HUES6 (cell line): ENCODE results near the gene ERC2.

Experiments used
- H3K27ac ChIP-seq: 2 replicates; pipeline ENCODE4 v1.7.0; 2013; ENCODE audit warnings: low read depth, mild to moderate bottlenecking, low read length, inconsistent platforms
- H3K27me3 ChIP-seq: 2 replicates; pipeline ENCODE4 v1.6.1; 2013; ENCODE audit warnings: low read length; ENCODE audit not compliant: control insufficient read depth, insufficient read depth
- H3K36me3 ChIP-seq: 2 replicates; pipeline ENCODE4 v1.6.1; 2013; ENCODE audit warnings: low read length; ENCODE audit not compliant: control insufficient read depth, insufficient read depth
- H3K4me1 ChIP-seq: 2 replicates; pipeline ENCODE4 v1.6.1; 2013; ENCODE audit warnings: low read length; ENCODE audit not compliant: control insufficient read depth, insufficient read depth
- H3K4me3 ChIP-seq: 2 replicates; pipeline ENCODE4 v1.5.1; 2013; ENCODE audit warnings: low read depth, low read length
- H3K9ac ChIP-seq: one replicate; pipeline ENCODE4 v1.6.1; 2013; ENCODE audit warnings: mild to moderate bottlenecking, low read length
- H3K9me3 ChIP-seq: 2 replicates; pipeline ENCODE4 v1.6.1; 2013; ENCODE audit warnings: low read depth, low read length; ENCODE audit not compliant: control insufficient read depth, insufficient read depth

ERC2 gene

DNA sequence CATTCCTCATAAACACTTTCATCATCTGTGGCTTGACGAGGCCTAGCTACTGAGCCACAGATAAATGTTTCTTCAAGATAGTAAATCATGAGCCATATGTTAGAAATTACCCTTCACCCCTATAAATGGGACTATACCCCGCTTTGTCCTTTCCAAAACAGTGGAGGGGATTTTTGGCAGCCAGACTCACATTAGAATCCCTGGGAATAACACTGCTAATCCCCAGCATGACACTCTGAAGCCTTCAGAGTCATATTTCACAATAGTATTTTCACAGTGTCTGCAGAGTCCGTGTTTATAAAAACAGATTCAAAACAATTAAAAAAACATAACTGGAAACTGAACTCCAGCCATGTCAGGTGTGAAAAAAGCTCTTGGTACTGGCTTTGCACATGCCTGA, 271.6 kb downstream of the ERC2 start:
- no peak overlapping the region for H3K27ac ChIP-seq
- no peaks in the 10 kb centered on the region for H3K36me3 ChIP-seq
- H3K27me3 ChIP-seq, result no peaks in the 10 kb centered on the region
- H3K4me3 ChIP-seq, result no peak overlapping the region
- H3K9ac ChIP-seq, result no peak overlapping the region
- no peaks in the 10 kb centered on the region for H3K9me3 ChIP-seq
- H3K4me1 ChIP-seq, result peaks cover 7% of the 10 kb centered on the region

- Histone ChIP-seq H3K36me3 (no peaks in the 10 kb centered on the region), H3K4me1 (peaks cover 7% of the 10 kb centered on the region), H3K4me3 (no peak overlapping the region), H3K9me3 (no peaks in the 10 kb centered on the region), H3K27ac (no peak overlapping the region), H3K9ac (no peak overlapping the region), H3K27me3 (no peaks in the 10 kb centered on the region)
Observed at GRCh38 chr3:56193519-56193918, 274.7 kb downstream of the ERC2 start.

DNA sequence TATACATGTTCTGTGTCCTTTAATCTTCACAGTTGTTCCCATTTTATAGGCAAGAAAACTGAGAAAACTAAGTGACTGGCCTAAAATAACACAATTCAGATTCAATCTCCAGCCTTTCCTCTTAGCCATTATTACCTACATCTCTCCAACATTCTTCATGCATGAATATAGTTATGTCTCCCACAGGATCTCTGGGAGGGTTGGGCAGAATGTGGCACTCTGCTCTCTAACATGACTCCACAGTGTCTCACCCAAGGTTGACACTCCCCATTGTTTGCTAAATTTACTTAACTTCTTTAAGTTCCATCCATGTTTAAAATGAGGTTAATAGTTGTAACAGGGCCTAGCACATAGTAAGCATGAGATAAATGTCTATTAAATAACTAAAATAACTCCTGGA, 276.3 kb downstream of the ERC2 start:
- no peak overlapping the region for H3K27ac ChIP-seq
- no peak overlapping the region for H3K9ac ChIP-seq
- H3K27me3 ChIP-seq, result no peaks in the 10 kb centered on the region
- H3K36me3 ChIP-seq, result no peaks in the 10 kb centered on the region
- H3K9me3 ChIP-seq, result no peaks in the 10 kb centered on the region
- peaks cover 7% of the 10 kb centered on the region for H3K4me1 ChIP-seq
- no peak overlapping the region for H3K4me3 ChIP-seq

GRCh38 chr3:56190771-56191305, 277.4 kb downstream of the ERC2 start:
- Histone ChIP-seq H3K4me3 (no peak overlapping the region), H3K27me3 (no peaks in the 10 kb centered on the region), H3K27ac (no peak overlapping the region), H3K9ac (no peak overlapping the region), H3K36me3 (no peaks in the 10 kb centered on the region), H3K9me3 (no peaks in the 10 kb centered on the region), H3K4me1 (0 out of 2 replicates have a peak, but pooled peaks cover under 1% of the 10 kb centered on the region)

- no peaks in the 10 kb centered on the region for H3K9me3 ChIP-seq
- no peak overlapping the region for H3K4me3 ChIP-seq
- no peak overlapping the region for H3K27ac ChIP-seq
- H3K27me3 ChIP-seq, result no peaks in the 10 kb centered on the region
- no peaks in the 10 kb centered on the region for H3K36me3 ChIP-seq
- H3K9ac ChIP-seq, result no peak overlapping the region
- no peaks in the 10 kb centered on the region for H3K4me1 ChIP-seq
Observed at GRCh38 chr3:56190130-56190529, 278.1 kb downstream of the ERC2 start.

GRCh38 chr3:56189536-56189935, 278.7 kb downstream of the ERC2 start:
- no peak overlapping the region for H3K27ac ChIP-seq
- H3K9me3 ChIP-seq, result no peaks in the 10 kb centered on the region
- no peaks in the 10 kb centered on the region for H3K27me3 ChIP-seq
- no peaks in the 10 kb centered on the region for H3K4me1 ChIP-seq
- H3K9ac ChIP-seq, result no peak overlapping the region
- no peaks in the 10 kb centered on the region for H3K36me3 ChIP-seq
- no peak overlapping the region for H3K4me3 ChIP-seq

- Histone ChIP-seq H3K36me3 (no peaks in the 10 kb centered on the region), H3K27me3 (no peaks in the 10 kb centered on the region), H3K4me1 (no peaks in the 10 kb centered on the region), H3K9me3 (no peaks in the 10 kb centered on the region), H3K27ac (no peak overlapping the region), H3K4me3 (no peak overlapping the region), H3K9ac (no peak overlapping the region)
Observed at GRCh38 chr3:56188201-56188600, 280.1 kb downstream of the ERC2 start.

DNA sequence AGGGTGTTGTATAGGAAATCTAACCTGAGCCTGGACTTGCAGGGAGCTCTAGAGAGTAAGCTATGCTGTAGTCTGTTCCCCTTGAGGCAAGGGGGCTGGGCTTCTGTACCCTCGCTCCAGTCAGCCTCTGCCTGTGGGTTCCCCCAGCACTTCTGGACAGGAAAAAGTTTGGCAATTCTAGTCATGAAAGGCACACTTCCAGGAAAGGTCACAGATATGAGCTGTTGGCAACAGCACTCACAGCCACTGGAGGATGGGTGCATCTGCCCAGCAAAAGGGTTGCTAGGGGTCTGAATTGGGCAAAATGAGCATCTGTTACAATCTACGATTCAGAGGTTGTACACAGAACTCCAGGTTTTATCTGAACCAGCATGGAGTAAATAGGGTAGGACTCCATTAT, 281.2 kb downstream of the ERC2 start:
- Histone ChIP-seq H3K27me3 (no peaks in the 10 kb centered on the region), H3K4me1 (no peaks in the 10 kb centered on the region), H3K36me3 (no peaks in the 10 kb centered on the region), H3K9me3 (no peaks in the 10 kb centered on the region), H3K4me3 (no peak overlapping the region), H3K9ac (no peak overlapping the region), H3K27ac (no peak overlapping the region)

DNA sequence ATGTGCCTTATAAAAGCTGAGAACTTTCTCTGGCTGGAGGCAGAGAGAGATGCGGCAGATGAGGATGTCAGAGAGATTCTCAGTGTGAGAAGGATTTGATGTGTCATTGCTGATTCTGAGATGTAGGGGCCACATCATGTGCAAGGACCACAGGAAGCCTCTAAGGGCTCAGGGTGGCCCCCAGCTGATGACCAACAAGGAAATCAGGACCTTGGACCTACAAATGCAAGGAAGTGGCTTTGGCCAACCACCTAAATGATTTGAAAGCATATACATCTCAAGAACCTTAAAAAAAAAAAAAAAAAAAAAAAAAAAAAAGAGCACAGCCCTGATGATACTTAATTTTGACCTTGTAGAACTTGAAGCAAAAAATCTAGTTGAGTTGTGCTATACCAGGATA, 282.4 kb downstream of the ERC2 start:
- Histone ChIP-seq H3K4me1 (no peaks in the 10 kb centered on the region), H3K27ac (no peak overlapping the region), H3K36me3 (no peaks in the 10 kb centered on the region), H3K9ac (no peak overlapping the region), H3K9me3 (no peaks in the 10 kb centered on the region), H3K27me3 (no peaks in the 10 kb centered on the region), H3K4me3 (no peak overlapping the region)

- no peaks in the 10 kb centered on the region for H3K9me3 ChIP-seq
- H3K36me3 ChIP-seq, result no peaks in the 10 kb centered on the region
- H3K9ac ChIP-seq, result no peak overlapping the region
- H3K4me3 ChIP-seq, result no peak overlapping the region
- no peaks in the 10 kb centered on the region for H3K4me1 ChIP-seq
- no peak overlapping the region for H3K27ac ChIP-seq
- no peaks in the 10 kb centered on the region for H3K27me3 ChIP-seq
Observed at GRCh38 chr3:56183529-56183928, 284.7 kb downstream of the ERC2 start.

- Histone ChIP-seq H3K4me3 (no peak overlapping the region), H3K27me3 (no peaks in the 10 kb centered on the region)
Observed at GRCh38 chr3:56180433-56180832, 287.8 kb downstream of the ERC2 start.

DNA sequence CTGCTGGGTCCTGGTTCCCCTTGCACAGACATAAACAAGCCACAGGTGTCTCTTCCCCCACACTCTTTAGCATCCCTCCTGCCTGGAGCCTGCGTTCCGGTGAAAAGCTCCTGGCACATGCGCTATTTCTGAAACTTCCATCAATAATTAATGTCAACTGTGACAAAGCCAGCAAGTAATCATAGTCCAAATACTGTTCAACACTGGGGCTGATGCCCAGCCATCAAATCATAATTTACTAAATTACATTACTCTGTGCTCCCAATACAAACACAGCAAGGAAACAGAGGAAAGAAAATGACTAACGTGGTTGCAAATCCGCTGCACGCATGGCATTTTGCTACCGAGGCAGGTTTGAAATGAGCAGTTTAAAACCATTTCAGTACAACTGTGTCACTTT, 294.7 kb downstream of the ERC2 start:
- H3K4me3 ChIP-seq, result no peak overlapping the region
- no peak overlapping the region for H3K9ac ChIP-seq
- H3K27me3 ChIP-seq, result no peaks in the 10 kb centered on the region
- H3K9me3 ChIP-seq, result no peaks in the 10 kb centered on the region
- H3K4me1 ChIP-seq, result no peaks in the 10 kb centered on the region
- H3K27ac ChIP-seq, result no peak overlapping the region
- no peaks in the 10 kb centered on the region for H3K36me3 ChIP-seq

More at GRCh38 chr3:56180433-56180832, 287.8 kb downstream of the ERC2 start:
- H3K27ac ChIP-seq, result no peak overlapping the region
- H3K4me1 ChIP-seq, result no peaks in the 10 kb centered on the region
- no peaks in the 10 kb centered on the region for H3K36me3 ChIP-seq
- H3K9ac ChIP-seq, result no peak overlapping the region
- no peaks in the 10 kb centered on the region for H3K9me3 ChIP-seq
